PC-3 (cell line): ENCODE data around the gene TAL1. TPM values are rescaled to one million over a fixed set of nuclear protein-coding genes. Genes with fewer than 3 reads are reported as not detected.
"Not testable (repeated sequence)": the region's sequence is repeated elsewhere in the genome, so short reads cannot be mapped to it uniquely, and the experiment has no call there.

ENCODE experiments used
- ATAC-seq: fragments of 200-7000 bp; cut with Tn5 transposase; 2 replicates; pipeline ENCODE4 v1.9.1; 2020; ENCODE audit warnings: mild to moderate bottlenecking, moderate library complexity
- BruUV-seq: library from RNA; stranded (reverse); fragments of 400-500 nt; replicated peaks from 2 replicates; lab custom pipeline; 2021; lab: Mats Ljungman, UMichigan
- CTCF ChIA-PET: fragments of 300-600 bp; sonication (Branson Sonifier 250); formaldehyde crosslinking; loops from one replicate; lab custom pipeline; 2022; ENCODE audit warnings: antibody characterized with exemption; lab: Charles Lee
- POLR2A ChIA-PET: fragments of 300-600 bp; sonication (Branson Sonifier 250); formaldehyde crosslinking; loops from one replicate; lab custom pipeline; 2022; ENCODE audit warnings: antibody characterized with exemption; ENCODE audit not compliant: unreplicated experiment; lab: Charles Lee
- DNase-seq: peaks from one replicate; pipeline ENCODE4 v3.0.0-alpha.2; 2015
- H2AFZ ChIP-seq: fragments of 300-600 bp; sonication (generic); 2 replicates; pipeline ENCODE4 v1.6.0; 2016; ENCODE audit warnings: antibody characterized with exemption, low read length
- H3F3A ChIP-seq: fragments of 300-600 bp; sonication (generic); one replicate; pipeline ENCODE4 v1.6.0; 2017; ENCODE audit warnings: antibody characterized with exemption, low read length, control low read depth, mild to moderate bottlenecking; ENCODE audit not compliant: unreplicated experiment
- H3K27ac ChIP-seq: fragments of 300-600 bp; sonication (generic); 2 replicates; pipeline ENCODE4 v1.5.1; 2016; ENCODE audit warnings: mild to moderate bottlenecking, low read length
- H3K27me3 ChIP-seq: fragments of 300-600 bp; sonication (generic); 2 replicates; pipeline ENCODE4 v1.6.1; 2016; ENCODE audit warnings: low read length, mixed read lengths
- H3K36me3 ChIP-seq: fragments of 300-600 bp; sonication (generic); 2 replicates; pipeline ENCODE4 v1.6.1; 2016; ENCODE audit warnings: low read depth, mixed run types, low read length, mixed read lengths
- H3K4me1 ChIP-seq: fragments of 300-600 bp; sonication (generic); 2 replicates; pipeline ENCODE4 v1.5.1; 2016; ENCODE audit warnings: low read length; ENCODE audit not compliant: insufficient read depth
- H3K4me2 ChIP-seq: fragments of 300-600 bp; sonication (generic); 2 replicates; pipeline ENCODE4 v1.6.0; 2016; ENCODE audit warnings: low read length
- H3K4me3 ChIP-seq: fragments of 300-600 bp; sonication (generic); 2 replicates; pipeline ENCODE4 v1.5.1; 2016; ENCODE audit warnings: mild to moderate bottlenecking, low read length, mixed read lengths
- H3K79me2 ChIP-seq: fragments of 300-600 bp; sonication (generic); 2 replicates; pipeline ENCODE4 v1.6.1; 2017; ENCODE audit warnings: low read length, mixed read lengths
- H3K9ac ChIP-seq: fragments of 300-600 bp; sonication (generic); 2 replicates; pipeline ENCODE4 v1.6.0; 2016; ENCODE audit warnings: mild to moderate bottlenecking, low read length
- H3K9me2 ChIP-seq: fragments of 300-600 bp; sonication (generic); replicated peaks from 2 replicates; pipeline ENCODE4 v1.6.1; 2016; ENCODE audit warnings: mixed run types, low read length, mixed read lengths
- H3K9me3 ChIP-seq: fragments of 300-600 bp; sonication (generic); 2 replicates; pipeline ENCODE4 v1.6.1; 2016; ENCODE audit warnings: low read length, mixed read lengths
- H4K20me1 ChIP-seq: fragments of 300-600 bp; sonication (generic); 2 replicates; pipeline ENCODE4 v1.6.1; 2016; ENCODE audit warnings: low read length, mixed read lengths
- CTCF ChIP-seq: fragments of 300-600 bp; sonication (generic); conservative IDR thresholded peaks from 2 replicates; pipeline ENCODE4 v1.5.1; 2017; ENCODE audit warnings: antibody characterized with exemption, low read depth, mild to moderate bottlenecking, low read length
- EZH2 ChIP-seq: fragments of 300-600 bp; sonication (generic); IDR thresholded peaks from one replicate; pipeline ENCODE4 v1.6.1; 2017; ENCODE audit warnings: antibody characterized with exemption, mild to moderate bottlenecking, low read length; ENCODE audit not compliant: unreplicated experiment
- EZH2phosphoT487 ChIP-seq: fragments of 300-600 bp; sonication (generic); IDR thresholded peaks from 2 replicates; pipeline ENCODE4 v1.6.1; 2018; ENCODE audit warnings: mild to moderate bottlenecking, antibody characterized with exemption, low read length, borderline replicate concordance
- intact Hi-C: fragments of 100-400 bp; cut with micrococcal nuclease; formaldehyde crosslinking; loops from 2 replicates; pipeline ENCODE4 v1.9.0; 2023
- total RNA-seq: library from RNA; depleted of rRNA; stranded (reverse); fragments of >200 nt; gene quantifications from 2 replicates; pipeline ENCODE4 v1.2.3, GENCODE V29; 2014

The TAL1 gene
- total RNA-seq, 1 experiment from 2014 or later: not detected

GRCh38 chr1:47194311-47194710, 37.7 kb downstream of the TAL1 start:
- no peak overlapping the region for H3K27ac ChIP-seq
- H3K9me3 ChIP-seq: no peaks in the 10 kb centered on the region
- intact Hi-C loops: no loop called here
- no TSS peak for BruUV-seq
- H3K4me1 ChIP-seq: no peaks in the 10 kb centered on the region
- H3K9me2 ChIP-seq: no peaks in the 10 kb centered on the region
- H3K4me3 ChIP-seq: no peak overlapping the region
- ChIA-PET CTCF (interaction anchor here (0.6 kb wide), 1 partner anchor 109 kb away, joined by 3 read pairs; no protein-coding TSS in a partner anchor), POLR2A (no interaction called here)
- no peaks in the 10 kb centered on the region for H3K36me3 ChIP-seq
- no peaks in the 10 kb centered on the region for H4K20me1 ChIP-seq
- TF ChIP-seq EZH2: no peak
- TF ChIP-seq CTCF: no peak
- no peak for TF ChIP-seq EZH2phosphoT487
- H3K79me2 ChIP-seq: no peaks in the 10 kb centered on the region
- DNase-seq (no peak), ATAC-seq (no peak)
- no peak overlapping the region for H2AFZ ChIP-seq
- H3K4me2 ChIP-seq: no peak overlapping the region
- H3K9ac ChIP-seq: no peak overlapping the region
- no peaks in the 10 kb centered on the region for H3F3A ChIP-seq
- H3K27me3 ChIP-seq: no peaks in the 10 kb centered on the region

- CTCF ChIA-PET: interaction anchor here (0.6 to 2.2 kb wide), 4 partner anchors 14 to 887 kb away, joined by 4 to 7 read pairs (median 5); no protein-coding TSS in a partner anchor
- intact Hi-C loops: loop anchor here (1.0 kb wide), 1 partner anchor 69 kb away; no protein-coding TSS in a partner anchor
- BruUV-seq: not testable (repeated sequence)
These were observed 38.5 kb downstream of the TAL1 start for GRCh38 chr1:47193496-47193895.

GRCh38 chr1:47192458-47193384, 39.3 kb downstream of the TAL1 start:
- Histone ChIP-seq H4K20me1 (no peaks in the 10 kb centered on the region), H3K4me2 (peak overlapping the region; percentile 25; the same call in 1 of the 2 replicates), H3K36me3 (no peaks in the 10 kb centered on the region), H3K9me2 (no peaks in the 10 kb centered on the region), H2AFZ (no peak overlapping the region), H3K4me3 (no peak overlapping the region), H3K4me1 (no peaks in the 10 kb centered on the region), H3K9ac (no peak overlapping the region), H3K27ac (no peak overlapping the region), H3K9me3 (no peaks in the 10 kb centered on the region), H3K27me3 (no peaks in the 10 kb centered on the region), H3F3A (no peaks in the 10 kb centered on the region), H3K79me2 (no peaks in the 10 kb centered on the region)
- POLR2A ChIA-PET: no interaction called here
- intact Hi-C loops: loop anchor here (1.0 kb wide), 1 partner anchor 70 kb away; no protein-coding TSS in a partner anchor
- CTCF ChIA-PET: interaction anchor here (0.5 to 2.2 kb wide), 6 partner anchors 14 to 886 kb away, joined by 3 to 7 read pairs (median 4); no protein-coding TSS in a partner anchor
- peak; percentile 70 for ATAC-seq
- TF ChIP-seq EZH2 (no peak), CTCF (peak; percentile 94), EZH2phosphoT487 (no peak)
- BruUV-seq: no TSS peak
- peak; percentile 81 for DNase-seq

More at GRCh38 chr1:47193496-47193895, 38.5 kb downstream of the TAL1 start:
- POLR2A ChIA-PET, DNase-seq, H3K79me2 ChIP-seq, H3K4me2 ChIP-seq, H3K9ac ChIP-seq, H2AFZ ChIP-seq, H3K4me3 ChIP-seq, H3K27ac ChIP-seq, H4K20me1 ChIP-seq, H3K27me3 ChIP-seq, H3K9me2 ChIP-seq, H3K4me1 ChIP-seq, H3K9me3 ChIP-seq, H3F3A ChIP-seq, H3K36me3 ChIP-seq, ATAC-seq: not testable (repeated sequence)
